PC-9 (cell line): ENCODE measurements around the gene EYA2. TPM values are rescaled to one million over a fixed set of nuclear protein-coding genes. Genes with fewer than 3 reads are reported as not detected.

Source experiments
- BruUV-seq: library from RNA; stranded (reverse); fragments of 400-500 nt; replicated peaks from 2 replicates; lab custom pipeline; 2021; lab: Mats Ljungman, UMichigan
- CTCF ChIA-PET: fragments of 300-600 bp; sonication (Branson Sonifier 250); formaldehyde crosslinking; loops from one replicate; lab custom pipeline; 2022; ENCODE audit warnings: antibody characterized with exemption; lab: Charles Lee
- POLR2A ChIA-PET: fragments of 300-600 bp; sonication (Branson Sonifier 250); formaldehyde crosslinking; loops from one replicate; lab custom pipeline; 2022; ENCODE audit warnings: antibody characterized with exemption; ENCODE audit not compliant: unreplicated experiment; lab: Charles Lee
- DNase-seq, 2 experiments: peaks; one replicate each; pipeline versions ENCODE4 v3.0.0 to v3.0.0-alpha.2; 2015 to 2022; ENCODE audit warnings: mixed read lengths in 1 of 2
- H2AFZ ChIP-seq: fragments of 200-600 bp; sonication (generic); 2 replicates; pipeline ENCODE4 v1.8.1; 2017; ENCODE audit warnings: antibody characterized with exemption
- H3F3A ChIP-seq: fragments of 200-600 bp; sonication (generic); 2 replicates; pipeline ENCODE4 v1.8.1; 2017; ENCODE audit warnings: antibody characterized with exemption, mild to moderate bottlenecking, low read depth; ENCODE audit not compliant: insufficient read depth
- H3K27ac ChIP-seq: fragments of 200-600 bp; sonication (generic); 2 replicates; pipeline ENCODE4 v1.6.1; 2016; ENCODE audit warnings: mixed run types
- H3K27me3 ChIP-seq: fragments of 200-600 bp; sonication (generic); 2 replicates; pipeline ENCODE4 v1.6.1; 2016; ENCODE audit warnings: low read depth, mixed run types; ENCODE audit not compliant: insufficient read depth
- H3K36me3 ChIP-seq: fragments of 200-600 bp; sonication (generic); 2 replicates; pipeline ENCODE4 v1.6.1; 2016; ENCODE audit warnings: low read depth, mixed run types
- H3K4me1 ChIP-seq: fragments of 200-600 bp; sonication (generic); replicated peaks from 2 replicates; pipeline ENCODE4 v1.6.1; 2016; ENCODE audit warnings: mixed run types; ENCODE audit not compliant: insufficient read depth
- H3K4me2 ChIP-seq: fragments of 200-600 bp; sonication (generic); 2 replicates; pipeline ENCODE4 v1.6.1; 2017; ENCODE audit warnings: mixed run types
- H3K4me3 ChIP-seq: fragments of 200-600 bp; sonication (generic); 2 replicates; pipeline ENCODE4 v1.6.1; 2016; ENCODE audit warnings: mixed run types
- H3K79me2 ChIP-seq: fragments of 200-600 bp; sonication (generic); 2 replicates; pipeline ENCODE4 v1.6.1; 2017; ENCODE audit warnings: low read depth, mixed run types
- H3K9me2 ChIP-seq: fragments of 200-600 bp; sonication (generic); 2 replicates; pipeline ENCODE4 v1.8.1; 2017; ENCODE audit warnings: mild to moderate bottlenecking; ENCODE audit not compliant: insufficient read depth
- H3K9me3 ChIP-seq: fragments of 200-600 bp; sonication (generic); 2 replicates; pipeline ENCODE4 v1.8.1; 2016; ENCODE audit warnings: low read depth; ENCODE audit not compliant: insufficient read depth
- H4K20me1 ChIP-seq: fragments of 200-600 bp; sonication (generic); 2 replicates; pipeline ENCODE4 v1.8.1; 2017; ENCODE audit not compliant: insufficient read depth
- EZH2 ChIP-seq: fragments of 200-600 bp; sonication (generic); IDR thresholded peaks from 2 replicates; pipeline ENCODE4 v1.8.0; 2017; ENCODE audit warnings: antibody characterized with exemption, low read depth
- intact Hi-C: fragments of 100-400 bp; cut with micrococcal nuclease; formaldehyde crosslinking; loops from one replicate; pipeline ENCODE4 v1.10.0; 2022; ENCODE audit not compliant: unreplicated experiment
- total RNA-seq: library from RNA; stranded (reverse); gene quantifications from 2 replicates; pipeline ENCODE4 v1.2.3, GENCODE V29; 2021
- TF ChIP-seq, protein P1 (sequence below): fragments of 200-600 bp; sonication (generic); conservative IDR thresholded peaks from 2 replicates; pipeline ENCODE4 v1.6.1; 2017; ENCODE audit warnings: mixed run types, antibody characterized with exemption, mild to moderate bottlenecking, moderate library complexity

Gene EYA2
- total RNA-seq, 1 experiment from 2014 or later, result not detected

DNA sequence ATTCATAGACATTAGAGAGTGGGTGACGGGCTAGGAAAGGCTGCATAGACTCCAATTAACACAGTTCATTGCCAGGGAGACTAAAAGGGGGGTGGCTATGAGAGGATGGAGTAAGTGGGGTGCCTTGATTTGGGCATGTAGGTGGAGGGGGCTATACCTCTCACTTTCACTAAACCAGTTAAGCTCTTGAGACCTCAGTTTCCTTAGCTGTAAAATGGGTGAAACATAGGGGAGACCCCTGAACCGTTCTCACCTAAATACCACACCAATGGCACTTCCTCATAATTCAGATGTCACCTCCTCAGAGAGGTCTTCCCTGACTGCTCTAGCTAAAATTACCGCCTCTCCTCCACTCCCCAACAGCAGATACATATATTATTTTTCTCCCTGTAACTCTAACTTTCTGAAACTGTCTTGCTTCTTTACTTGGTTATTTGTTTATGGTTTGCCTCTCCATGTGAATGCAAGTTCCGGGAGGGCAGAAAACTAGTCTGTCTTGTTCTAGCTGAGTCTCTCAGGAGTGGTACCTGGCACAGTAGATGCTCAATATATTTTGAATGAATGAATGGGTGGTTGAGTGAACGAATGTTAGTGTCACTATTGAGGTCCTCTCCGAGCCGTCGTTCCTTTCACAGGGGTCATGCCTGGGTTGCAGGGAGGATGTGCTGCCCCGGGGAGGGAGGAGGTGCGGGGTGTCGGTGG lies 615 bp upstream of the EYA2 start:
- POLR2A ChIA-PET, result no interaction called here
- no TSS peak for BruUV-seq
- peaks cover 7% of the 10 kb centered on the region; the same call in 1 of the 2 replicates for H3K27me3 ChIP-seq
- no peak overlapping the region for H3K4me3 ChIP-seq
- no peaks in the 10 kb centered on the region for H4K20me1 ChIP-seq
- DNase-seq, result no peak
- no peak for TF ChIP-seq EZH2
- TF ChIP-seq, protein P1, sequence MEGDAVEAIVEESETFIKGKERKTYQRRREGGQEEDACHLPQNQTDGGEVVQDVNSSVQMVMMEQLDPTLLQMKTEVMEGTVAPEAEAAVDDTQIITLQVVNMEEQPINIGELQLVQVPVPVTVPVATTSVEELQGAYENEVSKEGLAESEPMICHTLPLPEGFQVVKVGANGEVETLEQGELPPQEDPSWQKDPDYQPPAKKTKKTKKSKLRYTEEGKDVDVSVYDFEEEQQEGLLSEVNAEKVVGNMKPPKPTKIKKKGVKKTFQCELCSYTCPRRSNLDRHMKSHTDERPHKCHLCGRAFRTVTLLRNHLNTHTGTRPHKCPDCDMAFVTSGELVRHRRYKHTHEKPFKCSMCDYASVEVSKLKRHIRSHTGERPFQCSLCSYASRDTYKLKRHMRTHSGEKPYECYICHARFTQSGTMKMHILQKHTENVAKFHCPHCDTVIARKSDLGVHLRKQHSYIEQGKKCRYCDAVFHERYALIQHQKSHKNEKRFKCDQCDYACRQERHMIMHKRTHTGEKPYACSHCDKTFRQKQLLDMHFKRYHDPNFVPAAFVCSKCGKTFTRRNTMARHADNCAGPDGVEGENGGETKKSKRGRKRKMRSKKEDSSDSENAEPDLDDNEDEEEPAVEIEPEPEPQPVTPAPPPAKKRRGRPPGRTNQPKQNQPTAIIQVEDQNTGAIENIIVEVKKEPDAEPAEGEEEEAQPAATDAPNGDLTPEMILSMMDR, result no peak
- CTCF ChIA-PET, result no interaction called here
- H3K4me2 ChIP-seq, result no peak overlapping the region
- H3K36me3 ChIP-seq, result no peaks in the 10 kb centered on the region
- H3K27ac ChIP-seq, result no peak overlapping the region
- H3F3A ChIP-seq, result no peaks in the 10 kb centered on the region
- no peak overlapping the region for H2AFZ ChIP-seq
- H3K79me2 ChIP-seq, result no peaks in the 10 kb centered on the region
- peaks cover 9% of the 10 kb centered on the region; the same call in 1 of the 2 replicates for H3K9me3 ChIP-seq
- no peaks in the 10 kb centered on the region for H3K4me1 ChIP-seq
- H3K9me2 ChIP-seq, result no peaks in the 10 kb centered on the region
- intact Hi-C loops, result no loop called here

DNA sequence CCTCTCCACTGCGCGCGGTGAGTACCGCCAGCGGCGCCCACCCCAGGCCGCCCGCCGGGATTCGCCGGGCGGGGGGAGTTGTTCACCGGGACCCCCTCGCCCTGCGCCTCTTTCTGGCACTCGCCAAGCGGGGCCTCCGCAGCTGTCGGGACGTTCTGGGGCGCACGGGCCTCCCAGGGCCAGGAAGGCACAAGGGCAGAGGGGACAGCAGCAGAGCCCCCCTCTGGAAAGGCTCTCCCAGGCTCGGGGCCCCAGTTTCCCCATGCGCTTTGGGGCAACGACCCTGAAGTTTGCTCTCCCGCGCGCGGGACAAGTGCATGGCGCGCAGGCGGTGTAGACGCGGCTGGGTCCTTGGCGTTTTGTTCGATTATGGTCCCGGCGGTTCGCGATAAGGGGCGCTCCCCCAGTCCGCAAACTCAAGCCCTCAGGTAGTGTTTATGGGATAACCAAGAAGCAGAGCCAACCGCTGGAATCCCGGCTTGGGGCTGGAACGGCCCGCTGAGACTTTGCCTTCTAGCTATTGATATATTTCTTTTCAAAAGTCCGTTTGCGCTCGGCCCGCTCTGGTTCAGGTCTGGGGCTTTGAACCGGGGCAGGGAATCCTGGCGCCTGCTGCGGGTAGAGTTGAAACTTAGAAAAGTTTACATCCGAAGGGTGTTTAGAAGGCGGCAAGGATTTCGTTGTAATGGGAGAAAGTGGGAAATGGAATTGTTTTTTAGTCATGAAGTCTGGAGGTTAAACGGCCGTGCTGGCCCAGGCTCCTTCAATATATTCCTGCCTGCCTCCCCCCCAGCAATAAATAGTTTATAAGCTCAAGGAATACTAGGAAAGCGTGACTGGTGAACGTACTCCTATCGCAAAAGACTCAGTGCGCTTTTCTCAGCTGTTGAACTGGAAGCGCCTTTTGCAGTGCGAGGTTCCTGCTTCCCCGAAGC lies 595 bp downstream of the EYA2 start:
- no peaks in the 10 kb centered on the region for H3K9me2 ChIP-seq
- no peak for TF ChIP-seq EZH2
- TF ChIP-seq, protein P1, result no peak
- no peaks in the 10 kb centered on the region for H3K36me3 ChIP-seq
- H3F3A ChIP-seq, result no peaks in the 10 kb centered on the region
- no peaks in the 10 kb centered on the region for H3K79me2 ChIP-seq
- no peak overlapping the region for H3K4me2 ChIP-seq
- peaks cover 17% of the 10 kb centered on the region; the same call in 1 of the 2 replicates for H3K27me3 ChIP-seq
- ChIA-PET POLR2A (no interaction called here), CTCF (no interaction called here)
- no peaks in the 10 kb centered on the region for H3K4me1 ChIP-seq
- no peak overlapping the region for H2AFZ ChIP-seq
- no TSS peak for BruUV-seq
- no peak overlapping the region for H3K4me3 ChIP-seq
- H4K20me1 ChIP-seq, result no peaks in the 10 kb centered on the region
- no peak overlapping the region for H3K27ac ChIP-seq
- intact Hi-C loops, result no loop called here
- DNase-seq, result no peak
- peaks cover 9% of the 10 kb centered on the region; the same call in 1 of the 2 replicates for H3K9me3 ChIP-seq

DNA sequence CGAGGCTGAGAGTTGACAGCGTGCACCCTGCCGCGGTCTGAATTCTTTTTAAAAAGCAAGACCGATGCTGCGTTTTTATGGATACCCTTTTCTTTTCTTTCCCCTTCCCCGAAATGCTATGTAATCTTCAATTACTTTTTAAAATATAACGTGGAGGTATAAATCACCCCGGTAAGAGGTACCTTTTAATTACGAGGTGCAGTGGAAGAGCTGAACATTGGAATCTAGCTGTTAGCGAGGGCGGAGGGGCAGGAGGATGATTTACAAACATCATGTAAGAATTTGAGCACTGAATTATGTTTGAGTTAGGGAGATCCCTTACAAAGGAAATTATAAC lies 1.2 kb downstream of the EYA2 start:
- Histone ChIP-seq H3F3A (no peaks in the 10 kb centered on the region), H3K4me3 (no peak overlapping the region), H3K36me3 (no peaks in the 10 kb centered on the region), H3K79me2 (no peaks in the 10 kb centered on the region), H2AFZ (no peak overlapping the region), H3K9me2 (no peaks in the 10 kb centered on the region), H3K4me2 (no peak overlapping the region), H3K4me1 (no peaks in the 10 kb centered on the region), H4K20me1 (no peaks in the 10 kb centered on the region), H3K27ac (no peak overlapping the region), H3K9me3 (peaks cover 5% of the 10 kb centered on the region; the same call in 1 of the 2 replicates), H3K27me3 (peaks cover 22% of the 10 kb centered on the region; the same call in 1 of the 2 replicates)
- CTCF ChIA-PET, result interaction anchor here (0.6 kb wide), 1 partner anchor 189 kb away, joined by 3 read pairs; no protein-coding TSS in a partner anchor
- TF ChIP-seq EZH2, result no peak
- intact Hi-C loops, result no loop called here
- POLR2A ChIA-PET, result no interaction called here
- no TSS peak for BruUV-seq
- no peak for DNase-seq
